Mesodermal cell (in vitro differentiated cells): ENCODE results near the gene TMEM120B.

Source experiments
- H3K27ac ChIP-seq: 2 replicates; pipeline ENCODE4 v1.7.0; 2013; ENCODE audit warnings: mild to moderate bottlenecking, low read depth, low read length, moderate library complexity; ENCODE audit not compliant: severe bottlenecking
- H3K36me3 ChIP-seq: 2 replicates; pipeline ENCODE4 v1.7.1; 2013; ENCODE audit warnings: mild to moderate bottlenecking, low read length, moderate library complexity; ENCODE audit not compliant: control insufficient read depth, insufficient read depth
- H3K4me1 ChIP-seq: one replicate; pipeline ENCODE4 v1.7.1; 2013; ENCODE audit warnings: mild to moderate bottlenecking, low read length; ENCODE audit not compliant: insufficient read depth, control insufficient read depth, poor library complexity, severe bottlenecking
- H3K4me3 ChIP-seq: 2 replicates; pipeline ENCODE4 v1.7.0; 2013; ENCODE audit warnings: low read length, control low read depth, mild to moderate bottlenecking; ENCODE audit not compliant: insufficient read depth, poor library complexity, severe bottlenecking; ENCODE audit errors: extremely low read depth
- H3K9me3 ChIP-seq: 2 replicates; pipeline ENCODE4 v1.7.1; 2013; ENCODE audit warnings: mild to moderate bottlenecking, low read length, moderate library complexity; ENCODE audit not compliant: control insufficient read depth
- WGBS, 2 experiments: methylation state at CpG; one replicate each; pipeline ENCODE4 v1.1.5; 2013; ENCODE audit warnings: missing lambda C conversion rate in 2 of 2; ENCODE audit not compliant: insufficient coverage in 2 of 2; 5-methylcytosine and 5-hydroxymethylcytosine counted together

Gene TMEM120B

GRCh38 chr12:121812921-121813896 is 100.7 kb downstream of the TMEM120B start:
- Histone ChIP-seq H3K9me3 (no peaks in the 10 kb centered on the region), H3K27ac (no peak overlapping the region), H3K36me3 (peaks cover 78% of the 10 kb centered on the region), H3K4me1 (peaks cover 9% of the 10 kb centered on the region), H3K4me3 (peak overlapping the region; percentile 54)
- 80% methylated on average over 19 to 22 of the region's 25 CpGs for WGBS, 2 experiments

GRCh38 chr12:121813951-121814350 is 101.4 kb downstream of the TMEM120B start:
- WGBS, 2 experiments = 96 to 98% methylated on average over 5 to 7 of the region's 14 CpGs
- peaks cover 72% of the 10 kb centered on the region for H3K36me3 ChIP-seq

GRCh38 chr12:121814429-121815119 is 102.0 kb downstream of the TMEM120B start:
- WGBS, 2 experiments = 94 to 95% methylated on average over 29 to 31 of the region's 31 CpGs
- peaks cover 9% of the 10 kb centered on the region for H3K4me1 ChIP-seq
- H3K9me3 ChIP-seq = no peaks in the 10 kb centered on the region
- no peak overlapping the region for H3K27ac ChIP-seq
- no peak overlapping the region for H3K4me3 ChIP-seq
- H3K36me3 ChIP-seq = peaks cover 72% of the 10 kb centered on the region

More at GRCh38 chr12:121813951-121814350, 101.4 kb downstream of the TMEM120B start:
- H3K4me3 ChIP-seq = no peak overlapping the region
- no peaks in the 10 kb centered on the region for H3K9me3 ChIP-seq
- H3K4me1 ChIP-seq = peaks cover 9% of the 10 kb centered on the region
- no peak overlapping the region for H3K27ac ChIP-seq

GRCh38 chr12:121815263-121815662 is 102.7 kb downstream of the TMEM120B start:
- H3K9me3 ChIP-seq = no peaks in the 10 kb centered on the region
- no peak overlapping the region for H3K4me3 ChIP-seq
- 89 to 95% methylated on average over 7 to 8 of the region's 8 CpGs for WGBS, 2 experiments
- H3K36me3 ChIP-seq = peaks cover 72% of the 10 kb centered on the region
- no peak overlapping the region for H3K27ac ChIP-seq
- H3K4me1 ChIP-seq = peaks cover 9% of the 10 kb centered on the region

DNA sequence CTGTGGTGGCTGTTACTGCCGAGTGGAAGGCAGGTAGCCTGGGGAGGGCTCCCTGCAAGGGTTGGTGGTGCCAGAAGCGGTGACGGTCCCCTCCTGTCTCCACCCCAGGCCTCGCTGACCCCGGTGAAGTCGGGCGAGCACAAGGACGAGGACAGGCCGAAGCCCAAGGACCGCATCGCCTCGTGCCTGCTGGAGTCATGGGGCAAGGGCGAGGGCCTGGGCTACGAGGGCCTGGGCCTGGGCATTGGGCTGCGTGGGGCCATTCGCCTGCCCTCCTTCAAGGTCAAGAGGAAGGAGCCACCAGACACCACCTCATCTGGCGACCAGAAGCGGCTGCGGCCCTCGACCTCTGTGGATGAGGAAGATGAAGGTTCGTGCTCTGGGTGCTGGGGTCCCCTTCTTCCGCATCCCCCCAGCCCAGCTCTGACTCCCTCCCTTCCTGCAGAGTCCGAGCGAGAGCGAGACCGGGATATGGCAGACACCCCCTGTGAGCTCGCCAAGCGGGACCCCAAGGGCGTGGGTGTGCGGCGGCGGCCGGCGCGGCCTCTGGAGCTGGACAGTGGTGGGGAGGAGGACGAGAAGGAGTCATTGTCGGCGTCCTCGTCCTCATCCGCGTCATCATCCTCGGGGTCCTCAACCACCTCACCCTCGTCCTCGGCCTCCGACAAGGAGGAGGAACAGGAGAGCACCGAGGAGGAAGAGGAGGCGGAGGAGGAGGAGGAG is 104.5 kb downstream of the TMEM120B start:
- 96% methylated on average over 29 to 33 of the region's 47 CpGs for WGBS, 2 experiments
- no peaks in the 10 kb centered on the region for H3K9me3 ChIP-seq
- H3K36me3 ChIP-seq = peaks cover 84% of the 10 kb centered on the region

GRCh38 chr12:121817648-121818043 is 105.1 kb downstream of the TMEM120B start:
- H3K36me3 ChIP-seq = peaks cover 89% of the 10 kb centered on the region
- H3K4me3 ChIP-seq = no peak overlapping the region
- no peak overlapping the region for H3K27ac ChIP-seq
- WGBS, 2 experiments = 93 to 98% methylated on average over 14 to 16 of the region's 18 CpGs
- peaks cover 4% of the 10 kb centered on the region for H3K4me1 ChIP-seq
- H3K9me3 ChIP-seq = no peaks in the 10 kb centered on the region

More for the DNA sequence above, 104.5 kb downstream of the TMEM120B start:
- peaks cover 6% of the 10 kb centered on the region for H3K4me1 ChIP-seq
- H3K27ac ChIP-seq = no peak overlapping the region
- no peak overlapping the region for H3K4me3 ChIP-seq

DNA sequence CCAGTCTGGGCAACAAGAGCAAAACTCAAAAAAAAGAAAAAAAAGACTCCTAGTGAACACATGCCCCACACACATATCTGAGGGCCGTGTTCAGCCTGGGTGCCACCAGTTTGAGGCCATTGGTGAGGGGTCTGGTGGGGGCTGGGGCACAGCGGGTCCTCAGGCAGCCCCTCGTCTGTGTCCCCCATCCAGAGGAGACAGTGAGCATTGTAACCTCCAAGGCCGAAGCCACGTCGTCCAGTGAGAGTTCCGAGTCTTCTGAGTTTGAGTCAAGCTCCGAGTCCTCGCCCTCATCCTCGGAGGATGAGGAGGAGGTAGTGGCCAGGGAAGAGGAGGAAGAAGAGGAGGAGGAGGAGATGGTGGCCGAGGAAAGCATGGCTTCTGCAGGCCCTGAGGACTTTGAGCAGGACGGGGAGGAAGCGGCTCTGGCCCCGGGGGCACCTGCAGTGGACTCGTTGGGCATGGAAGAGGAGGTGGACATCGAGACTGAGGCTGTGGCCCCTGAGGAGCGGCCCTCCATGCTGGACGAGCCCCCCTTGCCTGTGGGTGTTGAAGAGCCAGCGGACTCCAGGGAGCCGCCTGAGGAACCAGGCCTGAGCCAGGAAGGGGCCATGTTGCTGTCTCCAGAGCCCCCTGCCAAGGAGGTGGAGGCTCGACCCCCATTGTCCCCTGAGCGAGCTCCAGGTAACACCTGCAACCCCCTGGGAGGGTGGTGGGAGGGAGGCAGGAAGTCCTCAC is 106.8 kb downstream of the TMEM120B start:
- WGBS, 2 experiments = 94 to 97% methylated on average over 16 to 20 of the region's 22 CpGs
- Histone ChIP-seq H3K4me1 (no peaks in the 10 kb centered on the region), H3K4me3 (no peak overlapping the region), H3K27ac (no peak overlapping the region), H3K36me3 (peaks cover 90% of the 10 kb centered on the region), H3K9me3 (no peaks in the 10 kb centered on the region)

DNA sequence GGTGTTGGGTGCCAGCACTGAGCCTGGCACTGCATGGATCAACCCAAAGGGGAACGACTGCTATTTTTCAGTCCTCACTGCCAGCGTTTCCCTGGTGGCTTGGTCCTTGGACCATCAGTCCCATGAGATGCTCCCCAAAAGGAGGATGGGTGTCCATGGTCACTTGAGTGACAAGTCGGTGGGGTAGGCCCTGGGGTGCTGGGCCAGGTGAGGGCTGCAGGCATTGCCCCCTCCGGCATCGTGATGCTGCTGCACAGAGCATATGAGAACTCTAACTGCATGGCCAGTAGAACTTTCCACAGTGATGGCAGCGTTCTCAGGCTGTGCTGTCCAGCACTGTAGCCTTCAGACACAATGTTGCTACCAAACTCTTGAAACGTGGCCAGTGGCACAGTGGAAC is 107.5 kb downstream of the TMEM120B start:
- 95% methylated on average over 6 to 7 of the region's 7 CpGs for WGBS, 2 experiments
- peaks cover 89% of the 10 kb centered on the region for H3K36me3 ChIP-seq

DNA sequence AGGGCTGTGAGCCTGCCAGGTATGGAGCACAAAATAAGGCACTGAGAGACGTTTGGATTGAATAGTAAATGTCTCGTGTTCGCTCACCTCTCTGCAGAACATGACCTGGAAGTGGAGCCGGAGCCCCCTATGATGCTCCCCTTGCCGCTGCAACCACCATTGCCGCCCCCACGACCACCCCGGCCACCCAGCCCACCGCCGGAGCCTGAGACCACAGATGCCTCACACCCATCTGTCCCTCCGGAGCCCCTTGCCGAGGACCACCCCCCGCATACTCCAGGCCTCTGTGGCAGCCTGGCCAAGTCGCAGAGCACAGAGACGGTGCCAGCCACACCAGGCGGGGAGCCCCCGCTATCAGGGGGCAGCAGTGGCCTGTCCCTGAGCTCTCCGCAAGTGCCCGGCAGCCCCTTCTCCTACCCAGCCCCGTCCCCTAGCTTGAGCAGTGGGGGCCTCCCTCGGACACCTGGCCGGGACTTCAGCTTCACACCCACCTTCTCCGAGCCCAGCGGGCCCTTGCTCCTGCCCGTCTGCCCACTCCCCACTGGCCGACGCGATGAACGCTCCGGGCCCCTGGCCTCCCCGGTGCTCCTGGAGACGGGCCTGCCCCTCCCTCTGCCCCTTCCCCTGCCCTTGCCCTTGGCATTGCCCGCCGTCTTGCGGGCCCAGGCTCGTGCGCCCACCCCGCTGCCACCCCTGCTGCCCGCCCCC is 110.0 kb downstream of the TMEM120B start:
- Histone ChIP-seq H3K27ac (no peak overlapping the region), H3K4me1 (no peaks in the 10 kb centered on the region), H3K9me3 (no peaks in the 10 kb centered on the region), H3K36me3 (peaks cover 83% of the 10 kb centered on the region), H3K4me3 (no peak overlapping the region)
- 96 to 97% methylated on average over 22 to 37 of the region's 39 CpGs for WGBS, 2 experiments

More for the DNA sequence above, 107.5 kb downstream of the TMEM120B start:
- Histone ChIP-seq H3K27ac (no peak overlapping the region), H3K4me3 (no peak overlapping the region), H3K9me3 (no peaks in the 10 kb centered on the region), H3K4me1 (no peaks in the 10 kb centered on the region)
